ENCODE data around the gene C6orf89.

DNA sequence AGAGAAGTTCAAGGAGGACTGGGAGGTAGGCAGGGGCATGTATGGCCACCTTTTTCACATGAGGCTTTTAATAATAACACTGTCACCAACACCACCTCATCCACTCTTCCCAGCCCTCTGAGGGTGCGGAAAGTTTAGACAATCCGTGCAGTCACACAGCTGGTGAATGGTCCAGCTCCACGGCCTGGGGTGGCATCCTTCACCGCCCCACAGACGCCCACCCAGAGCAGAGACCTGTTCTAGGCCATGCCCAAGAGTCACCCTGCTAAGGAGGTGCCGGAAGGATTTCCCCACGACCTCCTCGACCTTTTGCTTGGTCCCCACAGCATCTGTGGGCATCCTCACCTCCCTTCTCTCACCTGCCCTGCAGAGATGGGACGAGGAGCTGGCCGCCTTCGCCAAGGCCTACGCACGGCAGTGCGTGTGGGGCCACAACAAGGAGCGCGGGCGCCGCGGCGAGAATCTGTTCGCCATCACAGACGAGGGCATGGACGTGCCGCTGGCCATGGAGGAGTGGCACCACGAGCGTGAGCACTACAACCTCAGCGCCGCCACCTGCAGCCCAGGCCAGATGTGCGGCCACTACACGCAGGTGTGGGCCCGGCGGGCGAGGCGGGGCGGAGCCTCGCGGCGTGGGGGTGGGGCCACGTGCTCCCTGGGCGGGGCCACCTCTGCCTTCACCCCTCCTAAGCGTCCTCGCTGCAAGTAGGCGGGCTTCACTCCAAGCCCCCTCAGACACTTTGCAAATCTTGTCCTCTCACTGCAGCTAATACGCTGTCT lies 73.2 kb downstream of the C6orf89 start:
- TF ChIP-seq, protein P1, sequence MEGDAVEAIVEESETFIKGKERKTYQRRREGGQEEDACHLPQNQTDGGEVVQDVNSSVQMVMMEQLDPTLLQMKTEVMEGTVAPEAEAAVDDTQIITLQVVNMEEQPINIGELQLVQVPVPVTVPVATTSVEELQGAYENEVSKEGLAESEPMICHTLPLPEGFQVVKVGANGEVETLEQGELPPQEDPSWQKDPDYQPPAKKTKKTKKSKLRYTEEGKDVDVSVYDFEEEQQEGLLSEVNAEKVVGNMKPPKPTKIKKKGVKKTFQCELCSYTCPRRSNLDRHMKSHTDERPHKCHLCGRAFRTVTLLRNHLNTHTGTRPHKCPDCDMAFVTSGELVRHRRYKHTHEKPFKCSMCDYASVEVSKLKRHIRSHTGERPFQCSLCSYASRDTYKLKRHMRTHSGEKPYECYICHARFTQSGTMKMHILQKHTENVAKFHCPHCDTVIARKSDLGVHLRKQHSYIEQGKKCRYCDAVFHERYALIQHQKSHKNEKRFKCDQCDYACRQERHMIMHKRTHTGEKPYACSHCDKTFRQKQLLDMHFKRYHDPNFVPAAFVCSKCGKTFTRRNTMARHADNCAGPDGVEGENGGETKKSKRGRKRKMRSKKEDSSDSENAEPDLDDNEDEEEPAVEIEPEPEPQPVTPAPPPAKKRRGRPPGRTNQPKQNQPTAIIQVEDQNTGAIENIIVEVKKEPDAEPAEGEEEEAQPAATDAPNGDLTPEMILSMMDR (IDR thresholded peaks at IDR 0.05; ENCODE audit: low read length): no peak
- TF ChIP-seq EZH2 (optimal IDR thresholded peaks at IDR 0.05; ENCODE audit: low read depth, low read length): no peak
